K562 (cell line): ENCODE results near the gene DND1. TPM values are rescaled to one million over a fixed set of nuclear protein-coding genes. Genes with fewer than 3 reads are reported as not detected.
A peak's percentile ranks its signal among the peaks of the same experiment; 100 is the strongest.

Source experiments
- BMI1 ChIP-seq: fragments of 150-350 bp; IDR thresholded peaks from 2 replicates; pipeline ENCODE4 v1.6.1; 2014; ENCODE audit warnings: low read length
- CEBPZ ChIP-seq: fragments of 150-350 bp; IDR thresholded peaks from 2 replicates; pipeline ENCODE4 v1.6.1; 2014; ENCODE audit warnings: low read depth, mild to moderate bottlenecking, low read length, borderline replicate concordance
- ELF1 ChIP-seq: fragments of 200-800 bp; sonication (Bioruptor generic); IDR thresholded peaks from 2 replicates; pipeline ENCODE4 v1.6.1; 2016; ENCODE audit warnings: missing genetic modification characterization, missing compliant biosample characterization
- ID3 ChIP-seq, 2 experiments: fragments of 250-450 bp in 1 of 2; fragments of 450-650 bp in 1 of 2; sonication (Bioruptor Pico) in 1 of 2; IDR thresholded peaks; 2 replicates each; pipeline versions ENCODE4 v1.6.1 to v1.8.0; 2016 to 2021; ENCODE audit warnings: mild to moderate bottlenecking in 2 of 2, moderate library complexity in 2 of 2, missing compliant biosample characterization in 1 of 2, missing genetic modification characterization in 1 of 2
- JUN ChIP-seq, 2 experiments: sonication (generic) in 1 of 2; formaldehyde crosslinking in 1 of 2; IDR thresholded peaks; 2 replicates each; pipeline versions ENCODE4 v1.6.1 to v1.8.0; 2012 to 2022; ENCODE audit warnings: borderline replicate concordance in 2 of 2, mild to moderate bottlenecking in 2 of 2, improper control_type of control experiment in 1 of 2, low read depth in 1 of 2, low read length in 1 of 2, missing genetic modification reagents in 1 of 2
- MEF2A ChIP-seq: IDR thresholded peaks from 2 replicates; pipeline ENCODE4 v1.6.1; 2011; ENCODE audit warnings: low read depth, mild to moderate bottlenecking, low read length, moderate library complexity; ENCODE audit not compliant: control insufficient read depth
- NEUROD1 ChIP-seq: fragments of 150-350 bp; IDR thresholded peaks from 2 replicates; pipeline ENCODE4 v1.6.1; 2014; ENCODE audit warnings: borderline replicate concordance, low read length, low read depth; ENCODE audit not compliant: partially characterized antibody
- RUNX1 ChIP-seq: sonication (generic); IDR thresholded peaks from 2 replicates; pipeline ENCODE4 v1.6.1; 2016; ENCODE audit warnings: antibody characterized with exemption, low read depth
- TFAP4 ChIP-seq: sonication (generic); formaldehyde crosslinking; IDR thresholded peaks from 2 replicates; pipeline ENCODE4 v1.8.0; 2022; ENCODE audit warnings: missing genetic modification reagents, mild to moderate bottlenecking, moderate library complexity, borderline replicate concordance
- TGIF2 ChIP-seq: sonication (generic); formaldehyde crosslinking; IDR thresholded peaks from 2 replicates; pipeline ENCODE4 v1.8.1; 2022; ENCODE audit warnings: mild to moderate bottlenecking, missing genetic modification reagents, moderate library complexity
- ZNF592 ChIP-seq: fragments of 450-650 bp; IDR thresholded peaks from 2 replicates; pipeline ENCODE4 v1.6.1; 2017; ENCODE audit warnings: antibody characterized with exemption, mild to moderate bottlenecking
- ZNF695 ChIP-seq: fragments of 450-650 bp; formaldehyde crosslinking; IDR thresholded peaks from 2 replicates; pipeline ENCODE4 v1.4.0; 2020; ENCODE audit warnings: mild to moderate bottlenecking, moderate library complexity
- polyA plus RNA-seq, 8 experiments: library from polyadenylated mRNA; depleted of rRNA in 4 of 8; stranded (reverse) in 5 of 8; unstranded in 3 of 8; fragments of >200 nt; fragmentation: Nextera tagmentation in 2 of 8; fragmentation: Illumina TruSeq in 1 of 8; extraction: Ambion mirVana in 2 of 8; extraction: Trizol in 1 of 8; gene quantifications; 2 replicates each; pipeline versions ENCODE4 v1.2.1 to v1.2.3, GENCODE V29; 2011 to 2014; ENCODE audit warnings: inconsistent platforms in 1 of 8, missing spikeins in 1 of 8
- total RNA-seq, 7 experiments: library from RNA; depleted of rRNA in 6 of 7; stranded (reverse); fragments of >200 nt in 6 of 7; fragmentation: Illumina TruSeq in 2 of 7; extraction: Trizol in 2 of 7; gene quantifications; 2 replicates each; pipeline versions ENCODE4 v1.2.1 to v1.2.3, GENCODE V29; 2011 to 2021; ENCODE audit warnings: low replicate concordance in 1 of 7
- TF ChIP-seq, protein P1 (sequence below): fragments of 250-450 bp; sonication (Bioruptor Pico); IDR thresholded peaks from 2 replicates; pipeline ENCODE4 v1.4.0; 2020; ENCODE audit warnings: mild to moderate bottlenecking, moderate library complexity, borderline replicate concordance

The DND1 gene
- total and polyA plus RNA-seq, 9 of the 15 experiments (the other 6 are each of a cell fraction or from before 2014, with no cell fraction given): 0.37 to 2.0 (median 0.90) TPM; not detected in 3

- TF ChIP-seq NEUROD1 (no peak), CEBPZ (no peak), BMI1 (no peak), TGIF2 (CRISPR knock-in tag) (no peak), RUNX1 (no peak), ID3 (CRISPR knock-in tag; IDR thresholded peaks at IDR 0.05) (no peak), ID3 (tag; IDR thresholded peaks at IDR 0.05) (no peak), TFAP4 (CRISPR knock-in tag) (0 out of 2 replicates have a peak, but pooled peaks have one; percentile 22), MEF2A (no peak), JUN (IDR thresholded peaks at IDR 0.05; ENCODE audit: borderline replicate concordance, low read depth, low read length) (no peak), JUN (CRISPR knock-in tag; IDR thresholded peaks at IDR 0.05; ENCODE audit: borderline replicate concordance) (no peak), ZNF695 (CRISPR knock-in tag) (no peak), ELF1 (tag) (no peak), ZNF592 (no peak)
- TF ChIP-seq, protein P1, sequence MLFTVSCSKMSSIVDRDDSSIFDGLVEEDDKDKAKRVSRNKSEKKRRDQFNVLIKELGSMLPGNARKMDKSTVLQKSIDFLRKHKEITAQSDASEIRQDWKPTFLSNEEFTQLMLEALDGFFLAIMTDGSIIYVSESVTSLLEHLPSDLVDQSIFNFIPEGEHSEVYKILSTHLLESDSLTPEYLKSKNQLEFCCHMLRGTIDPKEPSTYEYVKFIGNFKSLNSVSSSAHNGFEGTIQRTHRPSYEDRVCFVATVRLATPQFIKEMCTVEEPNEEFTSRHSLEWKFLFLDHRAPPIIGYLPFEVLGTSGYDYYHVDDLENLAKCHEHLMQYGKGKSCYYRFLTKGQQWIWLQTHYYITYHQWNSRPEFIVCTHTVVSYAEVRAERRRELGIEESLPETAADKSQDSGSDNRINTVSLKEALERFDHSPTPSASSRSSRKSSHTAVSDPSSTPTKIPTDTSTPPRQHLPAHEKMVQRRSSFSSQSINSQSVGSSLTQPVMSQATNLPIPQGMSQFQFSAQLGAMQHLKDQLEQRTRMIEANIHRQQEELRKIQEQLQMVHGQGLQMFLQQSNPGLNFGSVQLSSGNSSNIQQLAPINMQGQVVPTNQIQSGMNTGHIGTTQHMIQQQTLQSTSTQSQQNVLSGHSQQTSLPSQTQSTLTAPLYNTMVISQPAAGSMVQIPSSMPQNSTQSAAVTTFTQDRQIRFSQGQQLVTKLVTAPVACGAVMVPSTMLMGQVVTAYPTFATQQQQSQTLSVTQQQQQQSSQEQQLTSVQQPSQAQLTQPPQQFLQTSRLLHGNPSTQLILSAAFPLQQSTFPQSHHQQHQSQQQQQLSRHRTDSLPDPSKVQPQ (CRISPR knock-in tag): no peak
These were observed at the start of gene DND1 (continued) for GRCh38 chr5:140673187-140673976.
